Left colon (tissue), 2 donors: ENCODE results near the gene PCBD2. TPM values are rescaled to one million over a fixed set of nuclear protein-coding genes. Genes with fewer than 3 reads are reported as not detected.
"Not testable (repeated sequence)": the region's sequence is repeated elsewhere in the genome, so short reads cannot be mapped to it uniquely, and the experiment has no call there.

Source experiments
- ATAC-seq: fragments of 200-7000 bp; cut with Tn5 transposase; one replicate; pipeline ENCODE4 v1.9.1; 2020; ENCODE audit warnings: mild to moderate bottlenecking, moderate library complexity
- DNase-seq, 2 donors: peaks; one replicate each; pipeline ENCODE4 v3.0.0-alpha.2; 2020
- intact Hi-C, 2 donors: fragments of 100-400 bp; cut with DNase I in 1 of 2; cut with micrococcal nuclease in 1 of 2; formaldehyde crosslinking; loops; one replicate each; pipeline versions ENCODE4 v1.11.2 to v1.14.0; 2022; cut with DNase I, micrococcal nuclease
- total RNA-seq, 2 donors: library from RNA; stranded (reverse); fragmentation: NEBNext Ultra II Directional; extraction: Animal tissue kit (Norgen Biotek cat#: 25700); gene quantifications; one replicate each; pipeline ENCODE4 v1.2.1, GENCODE V29; 2021
- donor health status: DM: no; HTN: no; CAD: no.
- donor health status: DM: yes; HTN: yes; CAD: no.

Gene PCBD2
- total RNA-seq, 2 donors from 2014 or later: 14.6 to 17.6 TPM

DNA sequence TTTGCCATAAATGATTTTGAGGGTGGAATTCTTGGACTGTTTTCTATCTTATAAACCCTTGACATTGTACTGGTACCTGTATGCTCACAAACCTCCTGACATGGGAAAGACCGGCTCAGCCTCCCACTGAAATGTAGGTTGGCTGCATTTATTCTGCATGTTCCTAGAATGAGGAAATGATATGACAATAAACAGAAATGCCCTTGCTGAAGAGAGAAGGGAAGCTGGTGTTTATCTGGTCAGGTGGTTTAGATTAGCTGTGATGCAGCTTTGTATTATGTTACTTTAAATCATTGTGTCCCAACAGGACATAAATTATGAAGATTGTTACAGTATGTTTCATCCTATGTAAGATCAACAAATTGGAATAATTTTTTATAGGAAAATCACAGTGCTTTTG is 39.7 kb downstream of the PCBD2 start:
- peak; percentile 56 for ATAC-seq
- no peak for DNase-seq
- intact Hi-C loops: no loop called here

DNA sequence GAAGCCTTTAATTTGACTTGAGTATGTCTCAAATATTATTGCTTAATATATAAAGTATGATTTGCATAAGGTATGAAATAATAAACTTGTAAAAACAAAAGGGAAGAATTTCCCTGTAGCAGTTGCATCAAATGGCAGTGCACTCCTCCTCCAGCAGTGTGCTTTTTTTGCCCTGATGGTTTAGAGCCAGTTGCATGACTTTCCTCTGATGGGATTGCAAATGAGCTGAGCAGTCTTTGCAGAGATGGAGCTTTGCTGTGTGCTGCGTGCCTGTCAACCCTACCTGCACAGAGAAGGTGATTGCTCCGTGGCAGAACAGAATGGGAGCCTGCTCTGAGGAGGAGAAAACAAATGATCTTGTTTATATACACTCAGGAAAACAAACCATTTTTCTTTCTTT is 40.1 kb downstream of the PCBD2 start:
- no peak for DNase-seq
- ATAC-seq: no peak
- intact Hi-C loops: no loop called here

DNA sequence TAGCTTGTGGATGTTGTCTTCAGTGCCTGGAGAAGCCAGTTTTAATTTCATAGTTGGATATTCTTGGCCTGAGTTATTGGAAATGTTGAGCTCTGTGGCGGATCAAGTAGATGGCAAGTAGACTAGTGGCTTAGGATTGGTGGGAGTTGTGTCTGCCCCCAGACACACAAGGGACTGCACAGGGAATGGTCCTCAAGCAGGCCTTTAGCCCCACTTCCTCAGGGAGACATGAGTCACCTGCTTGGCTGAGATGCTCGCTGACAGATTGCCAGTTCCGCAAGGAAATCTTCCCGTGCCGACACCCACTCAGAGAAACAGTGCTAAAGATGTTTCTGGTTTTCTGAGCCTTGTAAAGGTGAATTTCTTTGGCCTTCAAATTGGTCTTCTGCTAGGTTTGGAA is 44.0 kb downstream of the PCBD2 start:
- ATAC-seq: no peak
- intact Hi-C loops: no loop called here
- no peak for DNase-seq

DNA sequence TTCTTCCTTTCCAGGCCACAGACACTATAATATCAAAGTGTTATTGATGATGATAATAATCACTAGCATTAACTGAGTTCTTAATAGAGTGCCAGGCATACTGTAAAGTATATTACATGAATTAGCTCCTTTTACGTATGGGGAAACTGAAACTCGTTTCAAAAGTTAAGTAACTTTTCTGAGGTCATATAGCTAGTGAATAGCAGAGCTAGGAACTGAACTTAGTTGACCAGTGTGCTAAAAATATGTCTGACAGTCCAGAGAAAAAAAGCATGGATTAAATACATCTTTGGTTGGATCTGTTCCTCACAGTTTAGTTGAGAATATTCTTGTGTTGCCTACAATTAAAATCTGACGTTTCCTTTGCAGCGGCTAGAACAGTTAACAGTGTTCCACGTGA is 44.4 kb downstream of the PCBD2 start:
- intact Hi-C loops: no loop called here
- ATAC-seq: no peak
- DNase-seq: no peak

DNA sequence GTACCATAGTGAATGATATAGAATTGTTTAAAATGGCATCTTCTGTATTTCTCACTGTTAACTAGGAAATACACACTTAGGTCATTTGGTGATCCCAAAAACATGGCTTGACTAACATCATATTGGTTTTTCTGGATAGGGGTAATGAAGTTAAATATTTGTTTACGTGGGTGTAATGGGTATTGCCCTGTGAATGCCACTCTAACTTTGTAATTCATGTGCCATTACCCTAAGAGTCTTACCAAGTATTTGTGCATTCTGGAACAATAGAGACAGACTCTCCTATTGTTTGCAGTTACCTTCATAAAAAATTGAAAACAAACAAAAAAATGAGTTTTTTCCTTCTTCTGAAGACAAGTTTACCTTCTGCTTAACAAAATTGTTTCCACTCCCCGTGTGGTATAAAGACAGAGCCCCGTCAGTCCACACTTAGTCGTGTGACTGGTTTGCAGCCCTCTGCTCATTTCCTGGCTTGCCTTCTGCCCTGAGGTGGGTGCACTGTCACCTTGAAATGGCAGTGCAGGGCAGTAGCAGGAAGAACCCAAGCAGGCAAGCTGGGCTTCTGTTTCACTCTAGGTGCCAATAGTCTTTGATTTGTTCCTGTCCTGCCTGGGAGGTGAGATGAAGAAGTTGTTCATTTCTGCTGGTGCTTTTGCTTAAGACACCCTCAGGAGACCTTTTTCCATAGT is 53.1 kb downstream of the PCBD2 start:
- intact Hi-C loops: no loop called here
- DNase-seq (no peak), ATAC-seq (peak; percentile 75)

DNA sequence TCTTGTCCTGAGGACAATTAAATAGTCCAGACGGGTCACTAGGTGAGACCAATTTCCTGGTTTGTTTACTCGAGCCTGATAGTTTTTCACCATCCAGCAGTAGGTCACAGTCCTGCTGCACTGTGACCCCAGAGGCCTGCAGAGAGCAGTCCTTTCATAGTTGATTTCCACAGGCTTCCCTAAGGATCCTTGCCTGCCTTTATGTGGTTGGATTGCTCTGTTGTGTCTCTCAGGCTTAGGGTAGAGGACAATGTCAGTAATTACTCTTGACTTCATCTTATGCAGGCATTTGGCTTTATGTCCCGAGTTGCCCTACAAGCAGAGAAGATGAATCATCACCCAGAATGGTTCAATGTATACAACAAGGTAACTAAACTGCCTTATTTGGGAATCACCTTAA is 53.8 kb downstream of the PCBD2 start:
- DNase-seq (no peak), ATAC-seq (peak; percentile 66)
- intact Hi-C loops: no loop called here

DNA sequence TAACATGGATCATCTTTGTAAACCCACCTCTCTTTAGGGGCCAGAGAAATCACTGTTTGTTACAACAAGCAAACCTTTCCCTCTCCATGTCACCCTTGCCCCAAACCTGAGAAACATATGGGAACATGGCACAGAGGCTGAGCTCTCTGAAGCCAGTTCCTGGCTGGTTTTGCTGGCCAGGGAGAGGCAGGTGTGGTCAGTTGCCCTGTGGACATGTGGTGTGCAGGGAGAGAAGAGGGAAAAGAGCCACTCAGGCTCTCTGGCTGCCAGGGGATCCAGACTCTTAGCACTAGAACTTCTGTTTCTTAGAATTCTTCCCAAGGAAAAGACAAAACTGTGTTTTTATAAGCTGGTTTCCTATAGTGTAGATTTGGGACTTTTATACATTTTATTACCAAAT is 58.2 kb downstream of the PCBD2 start:
- intact Hi-C loops: no loop called here
- DNase-seq: no peak
- ATAC-seq: no peak

DNA sequence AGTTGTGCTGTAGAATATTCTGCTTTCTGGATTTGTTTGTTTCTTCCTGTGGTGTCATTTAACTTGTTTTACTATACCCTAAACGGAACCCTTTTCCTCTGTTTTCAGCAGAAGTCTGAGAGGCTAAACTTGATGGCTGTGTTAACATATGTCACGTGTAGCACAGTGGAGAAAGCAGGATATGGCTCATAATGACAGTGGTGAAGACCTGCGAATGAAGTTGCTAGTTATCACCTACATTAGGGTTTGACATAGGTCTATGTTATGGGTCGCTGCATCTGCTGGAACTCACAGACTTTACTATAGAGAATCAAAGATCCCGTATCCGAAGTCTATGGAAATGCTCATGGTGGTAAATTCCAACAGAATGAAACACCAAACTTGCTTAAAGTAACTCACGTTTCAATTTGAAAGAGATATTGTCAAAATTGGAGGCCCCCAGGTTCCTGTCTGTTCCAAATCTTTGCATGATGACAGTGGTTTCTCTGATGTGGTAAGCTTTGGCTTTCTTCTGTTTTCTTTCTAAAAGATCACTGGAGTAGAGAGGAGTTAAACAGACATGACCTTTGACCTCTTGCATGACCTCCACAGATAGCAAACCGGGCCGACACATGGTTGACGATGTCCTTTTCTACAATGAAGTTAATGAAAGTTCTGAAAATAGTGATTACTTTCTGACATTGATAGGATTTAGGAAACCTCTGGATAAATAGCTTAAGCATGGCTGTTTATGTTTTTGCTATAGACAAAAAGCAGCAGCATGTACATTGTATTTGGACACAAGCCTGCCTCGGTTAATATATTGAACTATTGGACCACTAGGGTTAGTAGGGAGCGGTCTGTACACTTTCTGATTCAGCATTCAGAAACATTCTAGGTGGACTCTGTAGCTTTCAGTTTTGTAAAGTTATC is 59.7 kb downstream of the PCBD2 start:
- ATAC-seq (no peak), DNase-seq (no peak)
- intact Hi-C loops: no loop called here

DNA sequence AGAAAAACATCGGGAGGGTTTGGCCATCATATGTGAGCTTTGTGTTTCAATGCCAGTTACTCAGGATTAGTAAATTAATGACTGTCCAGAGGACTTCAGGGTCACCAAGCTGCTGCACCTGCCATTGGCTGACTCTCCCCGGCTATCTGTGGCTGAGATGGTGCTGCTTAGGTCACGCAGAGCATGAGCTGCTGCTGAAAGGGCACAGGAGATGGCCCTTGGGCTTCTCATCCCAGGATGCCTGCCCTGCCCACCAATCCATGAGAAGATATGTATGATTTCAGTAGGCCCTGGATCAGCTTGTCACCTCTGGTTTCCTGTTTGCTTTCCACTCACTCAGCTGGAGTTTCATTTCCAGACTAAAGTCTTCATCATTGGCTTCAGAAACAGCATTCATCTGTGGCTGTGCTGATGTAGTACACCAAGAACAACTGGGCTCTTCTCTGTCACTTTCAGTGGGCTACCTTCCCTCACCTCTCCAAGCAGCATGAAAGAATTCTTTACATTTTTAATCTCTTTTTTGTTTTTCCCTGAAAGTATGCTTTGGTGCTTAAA is 60.4 kb downstream of the PCBD2 start:
- intact Hi-C loops: no loop called here
- no peak for ATAC-seq

DNA sequence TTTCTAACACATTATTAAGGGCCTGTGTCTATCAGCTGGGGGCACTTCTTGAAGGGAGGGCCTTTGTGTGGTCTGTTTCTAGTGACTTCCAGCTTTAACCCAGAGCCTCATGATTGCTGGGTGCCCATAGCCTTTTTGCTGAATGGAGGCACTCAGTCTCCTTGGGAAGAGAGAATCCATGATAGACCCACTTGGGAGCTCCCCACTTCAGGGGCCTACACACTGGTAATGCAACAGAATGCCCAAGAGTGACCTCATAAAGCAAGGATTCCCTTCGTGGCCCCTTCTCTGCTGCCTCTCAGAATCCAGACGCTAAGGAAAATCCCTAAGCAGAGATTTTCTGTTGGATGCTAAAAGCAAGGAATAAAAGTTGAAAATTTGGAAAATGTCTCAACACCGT is 62.7 kb downstream of the PCBD2 start, which contains the start of gene CATSPER3:
Gene CATSPER3, plus strand, starts transcription at position 301 of the 400 bp plus-strand sequence. Its CDS starts 85 bp downstream, at position 386.
- intact Hi-C loops: no loop called here
- DNase-seq: no peak
- no peak for ATAC-seq

More for the DNA sequence above, 60.4 kb downstream of the PCBD2 start:
- no peak for DNase-seq

DNA sequence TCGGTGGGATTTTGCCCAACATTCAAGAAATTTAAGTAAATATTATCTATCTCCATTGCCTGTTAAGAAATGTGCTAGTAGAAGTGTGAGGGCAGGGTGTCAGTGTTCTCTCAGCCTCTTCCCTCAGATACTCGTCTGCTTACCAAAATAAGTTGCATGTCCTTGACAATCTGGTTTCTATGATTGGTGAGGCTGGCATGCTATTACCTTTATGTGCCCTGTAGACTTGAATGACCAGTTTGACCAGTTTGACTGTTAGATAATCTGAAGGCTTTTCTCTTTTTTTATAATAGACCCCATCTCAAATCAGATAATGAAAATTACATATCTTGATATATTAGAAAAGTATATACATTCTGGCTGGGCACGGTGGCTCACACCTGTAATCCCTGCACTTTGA is 63.1 kb downstream of the PCBD2 start:
- no peak for DNase-seq
- ATAC-seq: no peak
- intact Hi-C loops: no loop called here

DNA sequence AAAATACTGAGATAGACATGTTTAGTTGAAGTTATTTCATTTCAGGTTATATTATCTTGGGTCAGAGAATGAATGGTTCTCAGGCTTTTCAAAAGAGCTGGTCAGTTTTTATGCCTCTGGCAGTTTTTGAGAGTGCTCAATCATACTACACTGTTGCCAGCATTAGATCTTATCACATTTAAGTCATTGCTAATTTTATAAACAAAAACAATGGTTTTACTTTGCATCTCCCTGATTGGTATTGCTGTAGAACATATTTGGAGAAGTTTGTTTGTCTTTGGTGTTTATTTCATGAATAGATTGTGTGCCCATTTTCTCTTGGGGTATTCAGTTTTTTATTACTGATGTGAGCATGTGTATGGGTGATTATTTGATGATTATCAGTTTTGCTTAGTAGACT is 64.2 kb downstream of the PCBD2 start:
- no peak for DNase-seq
- ATAC-seq: no peak
- intact Hi-C loops: no loop called here

DNA sequence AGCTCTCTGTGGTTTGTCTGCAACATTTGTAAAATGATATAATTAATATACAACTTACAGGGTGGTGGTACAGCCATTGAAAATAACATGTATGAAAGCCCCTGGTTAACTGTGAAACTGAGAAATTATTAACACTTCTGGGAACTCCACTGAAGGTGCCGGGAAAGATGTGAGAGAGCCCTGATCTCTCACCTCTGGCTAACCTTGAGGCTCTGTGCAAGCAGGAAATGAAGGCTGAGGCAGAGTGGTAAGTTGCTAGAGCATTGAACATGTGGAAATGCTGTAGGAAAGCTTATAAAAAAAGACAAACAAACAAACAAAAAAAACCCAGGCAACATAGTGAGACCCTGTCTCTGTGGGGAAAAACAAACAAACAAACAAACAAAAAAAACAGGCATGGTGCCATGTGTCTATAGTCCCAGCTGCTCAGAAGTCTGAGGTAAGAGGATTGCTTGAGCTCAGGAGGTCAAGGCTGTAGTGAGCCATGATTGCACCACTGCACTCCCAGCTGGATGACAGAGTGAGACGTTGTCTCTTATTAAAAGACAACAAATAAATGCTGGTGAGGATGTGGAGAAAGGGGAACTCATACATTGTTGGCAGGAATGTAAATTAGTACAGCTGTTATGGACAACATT is 70.3 kb downstream of the PCBD2 start:
- no peak for DNase-seq
- ATAC-seq: no peak
- intact Hi-C loops: no loop called here

DNA sequence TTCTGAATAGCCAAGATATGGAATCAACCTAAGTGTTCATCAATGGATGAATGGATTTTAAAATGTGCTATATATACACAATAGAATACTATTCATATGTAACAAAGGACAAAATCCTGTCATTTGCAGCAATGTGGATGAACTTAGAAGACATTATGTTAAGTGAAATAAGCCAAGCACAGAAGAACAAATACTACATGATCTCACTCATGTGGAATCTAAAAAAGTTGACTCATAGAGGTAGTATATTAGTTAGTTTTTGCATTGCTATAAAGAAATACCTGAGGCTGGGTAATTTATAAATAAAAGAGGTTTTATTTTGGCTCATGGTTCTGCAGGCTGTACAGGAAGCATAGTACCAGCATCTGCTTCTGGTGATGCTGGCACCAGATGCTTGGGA is 70.9 kb downstream of the PCBD2 start:
- DNase-seq: no peak
- ATAC-seq: no peak
- intact Hi-C loops: no loop called here

DNA sequence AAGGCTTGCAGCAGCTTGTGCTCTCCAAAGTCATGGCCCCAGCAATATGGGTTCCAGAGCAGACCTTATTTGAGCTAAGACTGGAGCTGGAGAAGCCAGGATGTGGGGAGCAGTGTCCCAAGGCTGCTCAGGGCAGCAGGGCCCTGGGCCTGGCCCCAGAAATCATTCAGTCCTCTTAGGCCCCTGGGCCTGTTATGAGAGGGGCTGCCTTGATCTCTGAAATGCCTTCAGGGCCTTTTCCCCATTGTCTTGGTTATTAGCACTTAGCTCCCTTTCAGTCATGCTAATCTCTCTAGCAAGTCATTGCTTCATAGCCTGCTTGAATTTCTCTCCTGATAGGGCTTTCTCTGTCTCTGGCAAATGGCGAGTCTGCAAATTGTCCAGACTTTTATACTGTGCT is 71.9 kb downstream of the PCBD2 start:
- DNase-seq (no peak), ATAC-seq (no peak)
- intact Hi-C loops: no loop called here

DNA sequence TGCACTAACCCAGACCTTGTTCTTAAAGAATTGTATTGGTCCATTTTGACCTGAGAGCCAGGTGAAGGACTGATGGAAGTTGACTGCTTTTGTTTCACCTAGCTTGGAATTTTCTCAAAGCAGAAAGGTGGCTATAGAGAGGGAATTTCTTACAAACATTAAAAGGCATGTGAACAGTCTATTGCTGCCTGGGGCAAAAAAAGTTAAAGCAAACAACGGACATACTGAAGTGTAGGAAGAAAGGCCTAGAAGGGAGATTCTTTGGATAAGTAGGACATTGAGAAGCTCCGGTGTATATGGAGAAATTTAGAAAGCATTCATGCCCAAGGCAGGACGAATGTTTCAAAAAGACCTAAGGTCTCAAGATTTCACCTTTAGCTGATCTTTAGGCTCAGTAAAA is 74.5 kb downstream of the PCBD2 start:
- ATAC-seq (no peak), DNase-seq (no peak)
- intact Hi-C loops: no loop called here

DNA sequence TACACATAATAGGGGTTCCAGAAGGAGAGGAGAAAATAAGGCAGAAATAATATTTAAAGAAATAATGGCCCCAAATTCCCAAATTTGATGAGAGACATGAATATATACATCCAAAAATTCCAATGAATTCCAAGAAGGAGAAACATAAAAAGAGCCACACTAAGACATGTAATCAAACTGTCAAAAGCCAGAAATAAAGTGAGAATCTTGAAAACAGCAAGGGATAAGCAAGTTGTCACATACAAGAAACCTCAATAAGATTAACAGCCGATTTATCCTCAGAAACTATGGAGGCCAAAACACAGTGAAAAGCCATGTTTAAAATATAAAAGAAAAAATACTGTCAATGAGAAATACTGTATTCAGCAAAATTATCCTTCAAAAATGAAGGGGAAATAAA is 77.3 kb downstream of the PCBD2 start:
- no peak for ATAC-seq
- DNase-seq: no peak
- intact Hi-C loops: no loop called here

DNA sequence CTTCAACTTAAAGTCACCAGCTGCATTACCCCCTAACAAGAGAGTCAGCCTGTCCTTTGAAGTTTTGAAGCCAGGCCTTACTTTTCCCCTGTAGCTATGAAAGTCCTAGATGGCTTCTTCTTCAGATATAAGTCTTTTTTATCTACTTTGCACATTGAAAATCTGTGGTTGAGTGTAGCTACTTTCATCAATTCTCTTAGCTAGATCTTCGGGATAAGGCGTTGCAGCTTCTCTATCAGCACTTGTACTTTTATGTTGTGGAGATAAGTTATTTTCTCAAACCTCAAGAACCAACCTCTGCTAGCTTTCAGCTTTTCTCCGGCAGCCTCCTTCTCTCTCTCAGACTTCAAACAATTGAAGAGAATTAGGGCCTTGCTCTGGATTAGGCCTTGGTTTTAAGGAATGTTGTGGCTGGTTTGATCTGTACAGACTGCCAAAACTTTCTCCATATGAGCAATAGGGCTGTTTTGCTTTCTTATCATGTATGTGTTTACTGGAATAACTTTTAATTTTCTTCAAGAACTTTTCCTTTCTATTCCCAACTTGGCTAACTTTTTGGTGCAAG is 84.4 kb downstream of the PCBD2 start:
- intact Hi-C loops: no loop called here
- DNase-seq (no peak), ATAC-seq (no peak)

DNA sequence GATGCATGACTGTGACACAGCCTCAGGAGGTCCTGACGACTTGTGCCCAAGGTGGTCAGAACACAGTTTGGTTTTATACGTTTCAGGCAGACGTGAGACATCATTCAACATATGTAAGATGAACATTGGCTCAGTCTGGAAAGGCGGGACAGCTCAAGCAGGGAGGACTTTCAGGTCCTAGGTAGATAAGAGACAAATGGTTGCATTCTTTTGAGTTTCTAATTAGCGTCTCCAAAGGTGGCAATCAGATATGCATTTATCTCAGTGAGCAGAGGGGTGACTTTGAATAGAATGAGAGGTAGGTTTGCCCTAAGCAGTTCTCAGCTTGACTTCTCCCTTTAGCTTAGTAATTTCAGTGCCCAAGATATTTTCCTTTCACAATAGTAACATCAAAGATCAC is 85.3 kb downstream of the PCBD2 start:
- ATAC-seq, DNase-seq, intact Hi-C loops: not testable (repeated sequence)
